Measurements from ENCODE around the gene KSR1.

GRCh38 chr17:27462714-27463113, 6.5 kb downstream of the KSR1 start:
- TF ChIP-seq CTCF (conservative IDR thresholded peaks at IDR 0.05; ENCODE audit: low read depth, low read length) (no peak), MAFK (IDR thresholded peaks at IDR 0.05; ENCODE audit: low read depth, low read length) (no peak), RFX5 (IDR thresholded peaks at IDR 0.05; ENCODE audit: low read depth, low read length) (no peak), RCOR1 (IDR thresholded peaks at IDR 0.05; ENCODE audit: insufficient replicate concordance, low read length) (no peak), POLR2A (IDR thresholded peaks at IDR 0.05; ENCODE audit: low read depth, low read length) (no peak), CEBPB (IDR thresholded peaks at IDR 0.05; ENCODE audit: low read depth, low read length) (no peak), RAD21 (IDR thresholded peaks at IDR 0.05; ENCODE audit: low read length) (no peak), CHD1 (IDR thresholded peaks at IDR 0.05; ENCODE audit: low read depth, low read length) (no peak), MXI1 (IDR thresholded peaks at IDR 0.05; ENCODE audit: borderline replicate concordance, low read depth, low read length) (no peak), BHLHE40 (IDR thresholded peaks at IDR 0.05; ENCODE audit: low read depth, low read length) (no peak), MAZ (IDR thresholded peaks at IDR 0.05; ENCODE audit: borderline replicate concordance, low read depth, low read length) (no peak), SMC3 (IDR thresholded peaks at IDR 0.05; ENCODE audit: low read depth, low read length) (no peak), ELK1 (IDR thresholded peaks at IDR 0.05; ENCODE audit: borderline replicate concordance, low read depth, low read length) (no peak)
- TF ChIP-seq, protein P1, sequence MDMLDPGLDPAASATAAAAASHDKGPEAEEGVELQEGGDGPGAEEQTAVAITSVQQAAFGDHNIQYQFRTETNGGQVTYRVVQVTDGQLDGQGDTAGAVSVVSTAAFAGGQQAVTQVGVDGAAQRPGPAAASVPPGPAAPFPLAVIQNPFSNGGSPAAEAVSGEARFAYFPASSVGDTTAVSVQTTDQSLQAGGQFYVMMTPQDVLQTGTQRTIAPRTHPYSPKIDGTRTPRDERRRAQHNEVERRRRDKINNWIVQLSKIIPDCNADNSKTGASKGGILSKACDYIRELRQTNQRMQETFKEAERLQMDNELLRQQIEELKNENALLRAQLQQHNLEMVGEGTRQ (IDR thresholded peaks at IDR 0.05; ENCODE audit: low read depth, low read length) = no peak
